ENCODE data around the gene SYT6.

SYT6 gene

DNA sequence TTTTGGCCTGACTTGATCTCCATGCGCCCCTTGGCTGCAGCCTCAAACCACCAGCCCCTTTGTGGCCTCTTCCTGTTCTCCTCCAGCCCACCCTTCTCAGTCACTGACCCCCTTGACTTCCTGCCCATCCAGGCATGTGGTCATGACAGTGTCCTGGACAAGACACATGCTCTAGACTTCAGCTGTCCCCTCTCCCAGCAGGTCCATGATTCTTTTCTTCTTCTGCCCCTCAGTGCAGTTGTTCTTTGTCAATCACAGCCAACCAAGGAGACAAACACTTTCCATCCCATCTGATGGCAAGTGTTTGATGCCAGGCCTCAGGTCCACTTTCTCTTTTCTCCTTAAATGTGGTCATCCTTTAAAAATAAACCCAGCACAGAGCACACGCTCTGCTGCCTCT is 49.7 kb downstream of the SYT6 start:
- DNase-seq: no peak
- intact Hi-C loops (cut with DNase I): no loop called here

DNA sequence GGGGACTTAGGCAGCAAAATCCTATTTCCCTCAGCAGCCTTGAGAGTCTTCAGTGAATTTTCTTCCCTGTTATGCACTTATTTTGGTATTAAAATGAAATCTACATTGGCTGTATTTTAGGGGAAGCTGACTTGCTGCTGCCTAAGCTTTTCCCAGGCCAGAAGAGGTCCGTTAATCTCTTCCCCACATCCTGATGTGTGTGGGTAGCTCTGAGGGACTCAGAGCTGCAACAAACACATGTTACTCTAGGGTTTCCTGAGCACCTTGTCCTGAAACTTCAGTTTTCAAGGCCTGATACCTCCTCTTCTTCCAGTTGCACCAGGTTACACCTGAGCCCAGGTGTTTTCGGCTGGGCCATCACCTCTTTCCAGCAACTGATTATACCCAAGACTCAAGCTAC is 51.5 kb downstream of the SYT6 start:
- intact Hi-C loops (cut with DNase I): no loop called here
- DNase-seq: no peak

DNA sequence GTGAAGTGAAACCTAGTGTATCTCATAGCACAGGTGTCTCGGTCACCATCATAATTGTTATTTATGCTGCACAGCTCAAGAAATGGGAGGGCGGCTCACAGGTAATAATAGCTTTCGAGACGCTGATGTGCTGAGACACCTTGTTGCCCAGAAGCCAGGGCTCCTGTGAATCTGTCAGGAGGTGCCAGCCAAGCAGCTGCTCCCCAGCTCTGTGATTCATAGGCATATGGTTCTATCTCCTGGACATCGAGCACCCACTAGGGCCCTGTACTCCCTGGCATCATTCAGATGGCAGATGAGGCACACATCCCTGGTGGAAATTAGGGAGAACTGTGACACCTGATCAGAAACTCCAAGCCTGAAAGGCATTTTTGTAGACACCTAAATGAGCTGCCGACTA is 53.5 kb downstream of the SYT6 start:
- intact Hi-C loops (cut with DNase I): no loop called here
- DNase-seq: no peak

DNA sequence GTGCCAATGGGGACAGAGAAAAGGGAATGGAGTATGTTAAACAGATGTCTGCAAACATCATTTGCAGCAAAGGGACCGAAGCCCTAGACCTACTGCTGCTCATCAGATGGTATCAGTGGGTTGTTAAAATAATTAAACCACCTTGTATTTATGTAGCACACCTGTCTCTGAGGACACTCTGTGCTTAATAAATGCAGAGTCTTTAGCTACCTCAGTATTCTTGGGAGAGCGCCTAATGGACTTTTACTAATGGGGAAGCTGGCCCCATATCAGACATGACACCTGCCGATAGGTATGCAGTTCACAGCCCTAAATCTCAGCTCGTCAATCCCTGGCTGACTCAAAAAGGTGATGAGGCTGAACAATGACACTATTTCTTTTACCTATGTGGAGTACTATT is 54.4 kb downstream of the SYT6 start:
- no peak for DNase-seq
- intact Hi-C loops (cut with DNase I): no loop called here

DNA sequence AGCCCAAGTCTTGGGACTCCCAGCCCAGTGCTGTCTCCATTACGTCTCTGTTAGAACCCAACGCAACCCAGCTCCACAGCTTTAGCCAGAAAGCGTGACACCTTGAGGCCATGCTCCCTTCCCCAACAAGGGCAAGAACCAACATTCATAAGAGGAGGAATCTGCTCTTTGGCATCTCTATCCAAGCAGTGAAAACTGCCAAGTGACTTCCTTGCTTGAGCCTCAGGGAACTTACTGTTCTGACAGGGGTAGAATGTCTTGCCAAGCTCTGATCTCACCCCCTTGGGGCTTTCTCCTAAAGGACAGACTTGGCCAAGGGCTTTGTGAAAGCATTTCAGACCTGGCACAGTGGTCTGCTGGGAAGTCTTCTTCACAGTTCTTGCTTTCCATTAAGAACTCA is 56.6 kb downstream of the SYT6 start:
- intact Hi-C loops (cut with DNase I): no loop called here
- DNase-seq: no peak

DNA sequence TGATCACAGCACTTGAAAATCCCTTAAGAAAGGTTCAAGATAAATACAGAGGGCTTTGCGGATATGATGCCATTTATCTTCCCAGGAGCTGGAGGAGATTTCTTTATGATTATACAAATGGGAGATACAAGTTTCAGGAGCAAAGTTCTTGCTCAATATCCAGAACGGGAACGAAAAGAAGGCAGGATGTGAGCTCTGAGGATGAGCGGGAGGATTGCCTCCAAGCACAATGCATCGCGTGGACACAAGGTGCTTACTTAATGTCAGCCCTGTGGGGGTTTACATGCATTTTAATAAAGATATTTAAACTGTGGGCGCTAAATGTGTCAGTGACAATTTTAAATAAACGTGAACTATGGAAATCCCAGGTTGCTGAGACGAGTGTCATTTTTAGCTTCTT is 59.0 kb downstream of the SYT6 start:
- intact Hi-C loops (cut with DNase I): no loop called here
- peak in 7 of 42 donors; percentile 27 to 54 (median 39) for DNase-seq

DNA sequence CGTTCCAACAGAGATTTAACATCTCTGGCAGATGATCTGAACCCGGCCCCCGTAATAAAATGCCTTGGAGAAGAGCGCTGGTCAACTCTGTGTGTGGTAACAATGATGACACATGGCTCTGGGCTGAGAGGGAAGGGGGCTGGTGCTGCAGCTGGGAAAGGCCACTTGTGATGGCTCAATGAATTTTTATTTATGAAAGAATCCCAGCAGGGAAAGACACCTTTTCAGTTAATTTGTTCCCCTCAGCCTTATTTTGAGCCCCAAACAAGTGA is 59.4 kb downstream of the SYT6 start:
- intact Hi-C loops (cut with DNase I): no loop called here
- no peak for DNase-seq

DNA sequence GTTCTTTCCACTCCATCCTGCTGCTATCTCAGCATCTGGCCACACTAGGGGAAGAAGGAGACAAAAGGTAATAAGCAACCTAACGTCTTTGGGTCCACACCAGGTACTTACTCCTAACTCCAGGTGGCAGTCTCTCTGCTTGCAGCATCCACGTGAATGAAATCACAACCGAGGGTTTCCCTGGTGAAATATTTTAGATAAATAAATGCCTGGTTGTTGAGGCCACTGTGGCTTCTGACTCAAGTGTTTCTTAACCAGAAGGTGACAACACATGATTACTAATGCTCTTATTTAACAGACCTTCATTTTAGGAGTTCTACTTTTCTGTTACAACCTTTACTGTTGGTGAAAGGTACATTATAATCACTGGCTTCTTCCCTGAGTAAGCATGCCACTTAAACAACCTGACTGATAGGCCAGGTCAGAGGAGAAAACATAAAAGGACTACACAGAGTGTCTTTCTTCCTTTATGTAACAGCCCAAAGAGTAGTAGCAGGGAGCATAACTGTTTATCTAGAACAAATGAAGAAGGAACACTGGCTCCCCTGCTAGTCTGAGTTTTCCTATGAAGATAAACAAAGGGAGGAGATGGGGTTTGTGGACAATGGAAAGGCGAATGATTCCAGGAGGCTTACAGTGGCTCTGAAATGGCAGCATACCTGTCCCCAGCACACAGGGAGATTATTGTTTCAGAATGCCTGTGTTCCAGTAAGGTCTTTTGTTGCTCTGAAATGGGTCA is 59.9 kb downstream of the SYT6 start:
- peak in 1 of 42 donors; percentile 22 for DNase-seq
- intact Hi-C loops (cut with DNase I): no loop called here

DNA sequence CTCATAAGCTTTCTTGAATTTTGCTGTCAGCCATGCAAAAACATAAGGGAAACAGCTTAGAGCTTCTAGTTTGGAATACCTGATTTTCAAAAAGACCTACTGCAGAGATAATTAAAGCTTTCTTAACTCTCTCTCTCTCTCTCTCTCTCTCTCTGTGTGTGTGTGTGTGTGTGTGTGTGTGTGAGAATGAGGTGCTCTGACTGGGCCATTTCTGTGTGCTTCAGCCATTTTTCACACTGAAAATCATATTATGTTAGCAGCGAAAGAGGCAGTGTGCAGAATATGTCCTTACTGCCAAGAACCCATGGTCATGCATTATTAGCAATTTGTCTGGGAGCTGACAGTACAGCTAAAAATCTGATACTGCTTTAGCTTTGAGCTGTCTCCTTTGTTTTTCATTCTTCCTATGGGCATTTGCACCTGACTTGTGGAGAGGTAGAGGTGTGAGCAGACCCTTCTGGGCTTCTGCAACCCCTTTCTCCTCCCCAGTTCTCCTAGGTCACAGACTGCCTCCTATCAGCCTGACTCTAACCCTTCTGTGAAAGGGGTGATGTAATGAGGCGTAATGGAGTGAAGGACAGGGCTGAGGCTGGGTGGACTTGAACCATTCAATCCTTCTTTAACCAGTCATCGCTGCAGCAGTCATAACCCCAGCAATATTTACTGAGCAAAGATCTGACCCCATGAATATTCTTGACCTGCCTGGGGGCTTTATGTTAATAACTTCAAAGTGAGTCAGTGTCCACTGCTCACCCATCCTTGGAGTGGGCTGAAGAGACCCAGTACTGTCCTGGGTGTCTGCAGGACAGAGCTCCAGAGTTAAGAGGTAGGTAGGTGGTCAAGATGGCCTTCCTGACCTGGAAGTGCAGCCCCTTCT is 61.2 kb downstream of the SYT6 start:
- intact Hi-C loops (cut with DNase I): no loop called here
- no peak for DNase-seq

DNA sequence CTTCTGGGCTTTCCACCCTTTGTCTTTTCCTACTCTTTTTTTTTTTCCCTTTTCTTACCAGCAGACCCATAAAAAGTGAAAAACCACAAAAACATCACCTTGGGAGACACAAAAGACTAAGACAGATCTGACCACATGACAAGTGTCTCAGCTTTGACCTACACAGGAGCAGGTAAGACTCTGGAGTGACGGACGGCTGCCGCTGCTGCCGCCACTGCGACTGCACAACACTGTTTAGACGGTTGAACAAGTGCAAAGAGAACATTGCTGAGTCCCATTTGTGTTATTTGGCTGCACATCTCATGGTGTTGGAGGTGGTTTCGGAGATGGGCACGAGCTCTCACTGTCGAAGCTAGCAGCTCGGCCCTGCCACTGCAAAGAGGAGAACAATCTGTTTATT is 62.0 kb downstream of the SYT6 start:
- DNase-seq: no peak
- intact Hi-C loops (cut with DNase I): no loop called here

DNA sequence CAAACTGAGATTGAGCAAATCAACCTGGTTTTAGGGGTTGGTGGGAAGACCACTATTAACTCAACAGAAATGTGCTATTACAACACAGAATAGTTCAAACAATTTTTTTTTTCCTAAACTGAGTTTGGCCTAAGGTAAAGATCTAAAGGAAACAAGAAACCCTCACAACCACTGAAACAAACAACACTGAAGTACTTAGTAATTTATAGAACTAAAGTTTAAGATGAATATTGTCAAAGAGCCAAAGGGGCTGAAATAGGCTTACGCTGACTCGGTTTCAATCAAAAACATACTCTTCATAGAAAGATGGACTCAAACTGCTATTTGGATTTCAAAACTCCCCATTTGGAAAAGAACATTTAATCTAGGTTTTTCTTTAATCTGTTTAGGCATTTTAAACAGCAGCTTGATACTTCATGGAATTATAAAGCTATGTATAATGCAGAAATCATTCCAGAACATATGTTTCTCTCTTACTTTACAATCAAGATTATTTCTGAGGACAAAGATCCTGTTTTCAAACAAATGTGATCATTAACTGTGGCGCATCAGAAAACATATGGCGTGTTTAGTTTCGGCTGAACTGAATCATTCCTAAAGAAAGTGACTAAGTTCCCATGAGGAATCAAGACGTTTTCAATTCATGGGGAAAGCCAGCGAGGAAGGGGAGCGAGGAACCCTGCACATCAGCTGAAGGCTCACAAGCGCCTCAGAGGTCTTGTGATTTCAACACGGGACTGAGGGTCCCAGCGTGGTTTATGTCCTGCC is 62.7 kb downstream of the SYT6 start:
- intact Hi-C loops (cut with DNase I): no loop called here
- no peak for DNase-seq

DNA sequence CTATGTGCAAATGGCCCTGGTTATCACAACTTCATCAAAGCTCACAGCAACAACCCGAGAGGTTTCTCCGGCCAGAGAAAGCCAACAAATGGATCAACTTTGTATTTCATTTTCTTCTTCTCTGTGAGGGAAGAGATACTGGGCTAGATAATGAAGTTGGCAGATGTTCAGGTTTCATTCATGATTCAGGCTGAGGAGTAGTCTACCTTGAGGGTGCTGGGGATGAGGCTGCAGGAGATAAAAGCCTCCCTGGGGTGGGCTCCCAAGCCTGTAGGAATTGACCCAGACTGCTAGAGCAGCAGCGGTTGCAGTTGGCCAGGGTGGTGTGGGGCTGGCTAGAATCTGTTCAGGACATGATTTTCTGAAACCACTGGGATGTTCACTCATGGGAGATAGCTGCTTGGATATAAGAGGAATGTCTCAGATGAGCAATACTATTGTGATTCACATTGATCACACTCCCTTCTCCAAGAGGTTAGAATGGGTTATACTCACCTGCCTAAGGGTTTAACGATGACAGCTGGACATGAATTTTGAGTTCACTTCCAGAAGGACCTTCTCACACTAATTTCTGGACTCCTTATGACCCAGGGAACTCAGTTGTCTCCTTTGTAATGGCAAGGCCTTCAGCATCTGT is 64.0 kb downstream of the SYT6 start:
- intact Hi-C loops (cut with DNase I): no loop called here
- no peak for DNase-seq

DNA sequence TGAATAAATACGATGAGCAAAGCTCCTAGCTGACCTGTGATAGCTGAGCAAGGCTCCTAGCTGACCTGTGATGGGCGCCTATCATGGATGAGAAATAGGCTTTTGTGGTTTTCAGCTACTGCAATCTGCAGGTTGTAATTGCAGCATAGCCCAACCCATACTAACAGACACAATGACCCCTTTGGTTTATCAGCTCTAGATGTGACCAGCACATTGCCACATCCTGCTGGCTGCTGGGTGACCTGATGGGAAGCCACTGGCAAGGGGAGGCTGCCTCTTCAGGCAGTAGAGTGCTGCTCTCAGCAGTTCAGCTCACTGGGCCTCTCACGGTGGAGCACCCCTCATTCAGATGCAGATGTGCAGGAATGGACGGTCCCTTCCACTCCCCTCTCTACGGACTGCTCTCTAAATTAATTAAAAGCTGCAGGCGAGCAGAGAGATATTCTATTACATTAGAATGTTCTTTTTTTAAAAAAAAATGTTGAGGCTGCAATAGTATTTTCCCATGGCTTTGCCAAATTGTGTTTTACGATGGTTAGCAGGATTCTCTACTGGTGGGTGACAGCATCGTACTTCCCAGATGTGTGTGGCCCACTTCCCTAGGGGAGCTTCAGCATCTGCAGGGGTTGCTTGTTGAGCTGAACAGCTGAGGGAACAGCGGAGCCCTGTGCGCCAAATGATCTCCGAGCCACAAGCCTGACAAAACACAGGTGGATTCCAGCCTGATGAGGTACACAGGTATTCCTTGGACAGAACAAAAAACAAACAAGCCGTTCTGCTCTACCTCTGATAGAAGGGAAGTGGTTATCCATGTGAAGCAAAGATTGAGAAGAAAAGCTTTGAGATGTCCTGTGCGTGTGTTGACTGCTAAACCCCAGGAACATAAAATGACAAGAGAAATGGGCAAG is 65.0 kb downstream of the SYT6 start:
- DNase-seq: no peak
- intact Hi-C loops (cut with DNase I): no loop called here

DNA sequence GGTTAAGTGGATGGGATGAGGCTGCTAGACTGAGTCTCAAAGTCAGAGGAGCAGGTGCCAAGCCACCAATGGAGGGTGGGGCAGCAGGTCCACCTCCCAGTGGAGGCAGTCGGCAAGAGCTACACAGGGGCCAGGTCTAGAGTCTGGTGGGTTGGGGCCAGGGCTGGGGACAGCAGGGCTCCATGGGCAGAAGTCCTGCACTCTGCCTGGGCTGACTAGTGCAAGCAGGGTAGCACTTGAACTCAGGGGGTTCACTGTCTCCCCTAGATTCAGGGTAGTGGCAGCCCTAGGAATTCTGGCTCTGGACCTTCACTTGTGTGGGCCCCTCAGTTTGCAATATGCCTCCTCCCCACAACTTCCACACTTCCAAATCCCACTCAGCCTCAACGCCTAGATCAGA is 66.2 kb downstream of the SYT6 start:
- DNase-seq: no peak
- intact Hi-C loops (cut with DNase I): no loop called here

DNA sequence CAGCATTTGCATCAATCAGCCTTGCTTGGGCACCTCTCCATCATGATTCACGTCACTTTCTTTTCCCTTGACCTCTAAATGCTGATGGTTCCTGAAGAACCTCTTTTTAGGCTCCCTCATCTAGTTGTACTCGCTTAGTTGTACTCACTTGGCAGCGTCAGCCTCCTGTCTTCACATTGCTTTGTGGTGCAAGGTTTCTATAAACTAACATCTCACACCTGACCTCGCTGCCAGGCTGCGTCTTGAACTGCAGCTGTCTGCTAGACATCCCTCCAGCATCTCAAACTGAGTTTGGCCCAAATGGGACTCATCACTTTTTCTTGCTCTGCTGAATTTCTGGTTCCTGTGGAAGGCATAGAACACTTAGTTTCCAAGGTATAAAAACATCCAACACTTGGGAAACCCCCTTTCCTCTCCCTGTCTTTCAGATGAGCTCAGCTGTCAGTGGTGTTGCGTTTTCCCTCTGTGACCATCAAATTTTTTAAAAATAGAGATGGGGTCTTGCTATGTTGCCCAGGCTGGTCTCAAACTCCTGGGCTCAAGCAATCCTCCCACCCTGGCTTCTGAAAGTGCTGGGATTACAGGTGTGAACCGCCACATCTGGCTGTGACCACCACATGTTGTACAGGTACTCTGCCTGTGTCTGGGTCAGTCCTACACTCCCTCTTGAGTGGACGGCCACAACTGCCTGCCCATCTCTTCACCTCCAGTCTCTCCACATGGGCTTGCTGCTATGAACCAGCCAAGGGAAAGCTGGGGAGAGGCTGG is 66.9 kb downstream of the SYT6 start:
- intact Hi-C loops (cut with DNase I): no loop called here
- no peak for DNase-seq

DNA sequence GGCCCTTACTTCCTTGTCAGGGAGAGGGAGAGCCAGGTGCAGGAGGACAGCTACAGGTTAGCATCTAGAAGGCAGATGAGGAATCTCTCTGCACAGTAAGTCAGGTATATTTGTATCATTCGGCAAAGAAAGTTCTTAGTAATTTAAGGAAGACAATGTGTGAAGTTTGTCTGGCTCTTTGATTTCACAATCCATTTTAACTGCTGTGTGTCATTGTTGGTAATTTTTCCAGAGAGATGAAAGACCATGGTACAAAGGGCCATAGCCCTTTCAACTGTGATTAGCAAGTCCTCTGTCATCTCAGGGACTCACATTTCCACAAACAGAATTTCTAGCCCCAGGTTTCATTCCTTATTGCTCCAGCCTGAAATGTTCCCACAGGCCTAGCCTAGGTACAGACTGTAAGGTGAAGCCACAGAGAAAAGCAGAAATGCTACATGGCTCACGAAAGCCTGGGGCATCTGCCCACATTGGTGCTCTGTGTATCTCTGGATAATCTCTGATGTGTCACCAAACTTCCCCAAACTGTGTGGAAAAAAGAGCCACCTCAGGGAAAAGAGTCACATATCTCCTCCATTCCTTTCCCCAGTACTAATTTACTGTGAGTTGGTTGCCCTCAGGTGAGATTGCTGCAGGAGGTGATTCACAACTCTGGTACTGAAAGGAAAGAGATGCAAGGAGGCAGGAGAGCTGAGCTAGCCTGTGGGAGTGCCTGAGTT is 70.6 kb downstream of the SYT6 start:
- intact Hi-C loops (cut with DNase I): no loop called here
- no peak for DNase-seq

DNA sequence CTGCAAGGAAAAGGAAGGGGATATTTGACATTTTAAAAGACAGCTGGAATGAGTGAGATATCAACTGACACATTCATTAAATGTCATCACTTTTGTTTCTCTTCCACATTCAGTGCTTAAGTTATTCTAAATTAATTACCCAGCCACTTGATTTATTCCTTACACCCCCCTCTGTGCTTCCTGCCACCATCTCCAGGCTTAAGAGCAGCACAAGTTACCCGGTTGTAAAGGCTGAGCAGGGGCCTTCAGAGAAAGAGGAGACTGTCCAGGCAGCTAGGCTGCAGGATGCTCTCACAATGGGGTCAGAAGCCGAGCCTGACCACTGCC is 71.4 kb downstream of the SYT6 start:
- DNase-seq: no peak
- intact Hi-C loops (cut with DNase I): no loop called here

Data from head of caudate nucleus (tissue), 42 donors.